Stimulated activated memory B cell treated with anti-CD40 and anti-IgM and Interleukin-4, amounts not matched to agents 10 μg/mL and 1 μg/mL and 100 μg/mL, for 72 hours (primary cell): ENCODE results near the gene FAM163B.

Experiments used
- ATAC-seq: fragments of 150-1000 bp; cut with Tn5 transposase; 2 replicates; pipeline ENCODE4 v1.10.0; 2021
- H3K27ac Mint-ChIP-seq: one replicate; pipeline ENCODE4 v1.8.0; 2022; ENCODE audit warnings: mild to moderate bottlenecking, mixed read lengths
- H3K27me3 Mint-ChIP-seq: one replicate; pipeline ENCODE4 v1.8.0; 2022; ENCODE audit warnings: mixed read lengths
- H3K36me3 Mint-ChIP-seq: one replicate; pipeline ENCODE4 v1.8.0; 2022; ENCODE audit warnings: mixed read lengths
- H3K4me1 Mint-ChIP-seq: one replicate; pipeline ENCODE4 v1.8.0; 2022; ENCODE audit warnings: mixed read lengths
- H3K4me3 Mint-ChIP-seq: one replicate; pipeline ENCODE4 v1.8.0; 2022; ENCODE audit warnings: mild to moderate bottlenecking, moderate library complexity, mixed read lengths
- H3K9me3 Mint-ChIP-seq: one replicate; pipeline ENCODE4 v1.8.0; 2022; ENCODE audit warnings: mixed read lengths

The FAM163B gene

DNA sequence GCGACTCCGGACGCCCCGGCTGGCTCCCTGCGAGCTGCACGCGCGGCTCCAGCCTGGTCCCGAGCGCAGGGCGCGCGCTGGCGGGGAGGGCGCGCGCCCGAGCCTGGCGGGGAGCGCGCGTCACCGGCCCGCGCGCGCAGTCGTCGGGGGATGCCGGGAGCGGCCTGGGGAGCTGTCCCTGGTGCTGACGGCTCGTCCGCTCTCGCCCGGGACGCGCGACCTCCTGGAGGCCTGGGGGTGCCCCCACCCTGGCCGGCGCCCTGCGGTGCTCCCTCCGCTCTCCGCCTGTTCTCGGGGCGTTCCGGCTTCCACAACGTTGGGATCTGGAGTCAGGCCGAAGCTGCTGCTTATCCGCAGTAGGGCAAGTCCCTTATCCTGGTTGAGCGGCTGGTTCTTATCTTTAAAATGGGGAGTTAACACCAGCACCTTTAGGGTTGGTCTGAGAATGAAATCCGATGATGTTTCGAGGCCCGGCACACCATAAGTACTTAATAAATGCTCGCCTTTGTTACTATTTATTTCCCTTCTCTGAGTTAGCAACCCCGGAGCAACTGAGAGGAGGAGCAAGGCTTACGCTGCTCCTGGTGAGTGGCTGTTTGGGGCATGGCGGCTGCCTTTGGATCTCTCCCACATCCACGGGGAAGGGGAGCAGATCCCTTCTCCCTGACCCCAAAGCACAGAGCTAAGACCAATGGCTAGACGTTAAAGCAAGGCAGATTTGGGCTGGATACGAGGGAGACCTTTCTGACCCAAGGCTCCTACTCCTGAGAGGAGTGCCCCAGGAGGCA, at the start of gene FAM163B:
TSS of gene FAM163B (minus strand) at position 79 of the 788 bp plus-strand sequence. CDS start 29,166 bp downstream, outside the sequence.
- Mint-ChIP-seq H3K9me3 (no peaks in the 10 kb centered on the region), H3K27me3 (peaks cover 88% of the 10 kb centered on the region), H3K4me1 (peaks cover 7% of the 10 kb centered on the region), H3K4me3 (no peak within 1 kb of the TSS), H3K36me3 (no peaks in the 10 kb centered on the region), H3K27ac (no peak within 1 kb of the TSS)
- ATAC-seq: no peak

DNA sequence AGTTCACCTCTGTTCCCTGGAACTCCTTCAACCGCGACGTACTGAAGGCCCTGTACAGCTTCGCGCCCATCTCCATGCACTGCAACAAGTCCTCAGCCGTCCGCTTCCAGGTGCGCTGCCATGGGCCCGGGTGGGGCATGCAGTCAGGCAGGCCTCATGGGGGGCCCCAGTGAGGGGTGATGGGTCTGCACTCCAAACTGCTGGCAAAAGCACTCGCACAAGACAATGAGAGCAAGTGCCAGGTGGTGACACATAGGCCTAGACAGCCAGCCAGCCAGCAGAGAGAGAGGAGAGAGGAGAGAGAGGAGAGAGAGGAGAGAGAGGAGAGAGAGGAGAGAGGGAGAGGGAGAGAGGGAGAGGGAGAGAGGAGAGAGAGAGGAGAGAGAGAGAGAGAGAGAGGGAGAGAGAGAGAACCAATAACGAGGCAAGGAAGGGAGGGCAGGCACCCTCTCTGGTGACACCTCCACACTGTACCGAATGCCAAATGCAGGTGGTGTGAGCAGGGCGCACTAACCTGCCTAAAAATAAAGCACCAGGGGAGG, 48.0 kb upstream of the FAM163B start:
- H3K4me1 Mint-ChIP-seq: peaks cover 7% of the 10 kb centered on the region
- no peak overlapping the region for H3K27ac Mint-ChIP-seq
- peak; percentile 34 for ATAC-seq
- peaks cover 94% of the 10 kb centered on the region for H3K27me3 Mint-ChIP-seq
- H3K9me3 Mint-ChIP-seq: no peaks in the 10 kb centered on the region
- no peaks in the 10 kb centered on the region for H3K36me3 Mint-ChIP-seq
- H3K4me3 Mint-ChIP-seq: no peak overlapping the region

DNA sequence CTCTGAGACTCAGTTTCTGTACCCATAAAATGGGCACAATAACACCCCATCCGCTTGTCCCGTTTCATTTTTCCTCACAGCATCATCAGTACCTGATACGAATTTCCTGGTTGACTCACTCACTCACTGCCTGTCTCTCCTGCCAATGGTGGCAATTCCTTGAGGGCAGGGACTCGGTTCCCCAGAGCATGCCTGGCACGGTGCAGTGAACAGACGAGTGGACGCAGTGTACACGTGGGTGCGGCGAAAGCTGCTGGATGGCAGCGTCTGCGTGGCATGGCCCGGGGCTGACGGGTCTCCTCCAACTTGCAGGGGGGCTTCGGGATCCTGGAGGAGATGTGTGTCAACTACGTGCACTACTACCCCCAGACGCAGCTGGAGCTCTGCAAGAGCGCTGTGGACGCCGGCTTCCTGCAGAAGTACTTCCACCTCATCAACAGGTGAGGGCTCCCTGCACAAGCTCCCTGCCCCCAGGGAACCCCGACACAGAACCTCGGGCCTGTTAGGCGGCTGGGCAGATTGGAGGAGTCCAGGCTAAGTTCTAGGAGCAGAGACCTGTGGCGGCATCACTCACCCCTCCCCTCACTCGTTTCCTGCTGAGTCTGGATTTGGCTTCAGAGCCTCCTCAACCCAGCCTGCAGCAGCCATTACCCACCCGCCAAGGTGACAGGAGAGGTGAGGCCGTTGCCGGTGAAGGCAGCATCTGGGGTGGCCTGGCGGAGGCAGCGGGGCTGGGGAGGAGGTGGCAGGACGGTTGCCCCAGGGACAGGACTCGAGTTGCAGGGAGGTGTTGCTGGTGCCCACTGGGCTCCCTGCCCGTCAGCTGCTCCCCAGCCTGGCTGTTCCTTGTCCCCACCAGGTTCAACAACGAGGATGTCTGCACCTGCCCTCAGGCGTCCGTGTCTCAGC, 47.3 kb upstream of the FAM163B start:
- no peak for ATAC-seq
- H3K36me3 Mint-ChIP-seq: no peaks in the 10 kb centered on the region
- no peak overlapping the region for H3K27ac Mint-ChIP-seq
- peaks cover 7% of the 10 kb centered on the region for H3K4me1 Mint-ChIP-seq
- H3K27me3 Mint-ChIP-seq: peaks cover 94% of the 10 kb centered on the region
- no peak overlapping the region for H3K4me3 Mint-ChIP-seq
- no peaks in the 10 kb centered on the region for H3K9me3 Mint-ChIP-seq

DNA sequence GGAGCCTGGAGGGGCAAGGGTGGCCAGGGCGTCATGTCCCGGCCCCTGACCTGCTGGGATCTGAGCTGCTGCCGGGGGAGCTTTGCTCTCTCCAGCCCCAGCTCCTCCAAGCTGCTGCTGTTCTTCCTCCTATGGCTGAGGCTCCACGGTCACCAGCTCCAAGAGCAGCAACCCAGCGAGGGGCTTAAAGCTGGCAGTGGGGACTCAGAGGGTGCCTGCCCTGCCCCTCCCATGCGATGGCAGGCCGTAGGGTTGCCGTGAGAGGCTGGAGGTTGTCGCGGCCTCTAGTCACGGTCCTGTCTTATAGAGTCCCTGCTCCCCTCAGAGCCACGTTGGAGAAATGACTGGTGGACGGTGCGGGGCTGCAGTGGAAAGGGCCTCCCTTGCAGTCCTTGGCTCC, 46.5 kb upstream of the FAM163B start:
- no peaks in the 10 kb centered on the region for H3K9me3 Mint-ChIP-seq

DNA sequence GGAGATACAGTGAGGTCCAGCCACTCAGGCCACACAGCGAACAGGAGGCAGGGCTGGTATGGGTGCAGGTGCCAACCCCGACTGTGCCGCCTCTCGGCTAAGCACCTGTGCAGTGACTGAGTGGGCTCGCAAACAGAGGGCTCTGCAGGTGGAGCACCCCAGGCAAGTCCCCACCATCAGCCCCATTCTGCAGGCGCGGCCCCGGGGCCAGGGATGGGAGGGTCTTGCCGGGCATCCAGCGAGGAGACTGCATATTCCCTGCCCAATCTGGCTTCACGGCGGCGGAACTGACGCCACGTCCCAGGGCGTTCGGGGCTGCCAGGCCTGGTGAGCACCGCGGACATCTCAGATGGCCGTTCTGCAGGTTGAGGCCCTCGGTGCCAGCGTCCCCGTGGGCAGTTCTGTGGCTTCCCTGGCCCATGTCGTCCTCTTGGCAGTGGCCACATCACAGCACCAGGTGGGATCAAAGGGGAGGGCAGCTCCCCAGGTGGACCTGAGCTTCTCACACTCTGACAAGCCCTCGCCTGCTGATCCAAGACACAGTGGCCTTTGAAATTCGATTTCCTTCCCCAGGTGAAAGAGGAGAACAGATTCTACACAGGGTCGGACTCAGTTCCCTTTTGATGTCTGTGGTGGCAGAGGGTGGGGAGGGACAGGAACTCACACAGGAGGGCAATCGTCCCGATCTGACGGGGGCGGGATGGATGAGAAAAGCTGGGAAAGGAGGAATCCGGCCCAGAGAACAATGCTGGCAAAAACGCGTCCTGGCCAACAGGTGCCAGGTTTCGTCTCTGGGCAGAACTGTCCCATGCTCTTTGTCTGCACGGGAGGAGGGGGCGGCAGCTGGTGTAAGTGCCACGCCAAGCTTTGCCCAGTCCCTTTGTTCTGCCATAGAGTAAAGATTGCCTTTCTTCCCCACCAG, 45.8 kb upstream of the FAM163B start:
- Mint-ChIP-seq H3K4me3 (no peak overlapping the region), H3K9me3 (no peaks in the 10 kb centered on the region), H3K4me1 (peaks cover 4% of the 10 kb centered on the region), H3K36me3 (no peaks in the 10 kb centered on the region), H3K27ac (no peak overlapping the region), H3K27me3 (peaks cover 93% of the 10 kb centered on the region)
- no peak for ATAC-seq

More for the DNA sequence above, 46.5 kb upstream of the FAM163B start:
- peaks cover 93% of the 10 kb centered on the region for H3K27me3 Mint-ChIP-seq
- no peak for ATAC-seq
- H3K4me3 Mint-ChIP-seq: no peak overlapping the region
- H3K4me1 Mint-ChIP-seq: peaks cover 7% of the 10 kb centered on the region
- H3K36me3 Mint-ChIP-seq: no peaks in the 10 kb centered on the region
- no peak overlapping the region for H3K27ac Mint-ChIP-seq

DNA sequence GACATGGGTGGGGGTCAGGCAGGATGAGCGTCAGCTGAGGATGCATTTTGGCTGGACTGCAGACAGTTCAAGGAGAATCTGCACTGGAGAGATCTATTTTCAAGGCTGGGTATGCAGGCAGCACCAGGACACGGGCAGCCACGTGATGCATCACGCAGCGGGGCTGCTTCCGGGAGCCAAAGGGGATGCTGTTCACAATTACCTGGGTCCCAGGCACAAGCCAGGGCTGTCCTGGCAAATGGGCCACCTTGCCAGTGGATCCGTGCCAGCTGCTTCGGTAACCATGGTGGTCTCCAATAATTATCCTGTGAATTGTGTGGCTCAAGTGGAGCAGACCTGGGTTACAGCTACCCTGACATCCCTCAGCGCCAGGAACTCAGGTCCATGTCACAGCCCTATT, 44.4 kb upstream of the FAM163B start:
- H3K4me3 Mint-ChIP-seq: no peak overlapping the region
- no peak overlapping the region for H3K27ac Mint-ChIP-seq

DNA sequence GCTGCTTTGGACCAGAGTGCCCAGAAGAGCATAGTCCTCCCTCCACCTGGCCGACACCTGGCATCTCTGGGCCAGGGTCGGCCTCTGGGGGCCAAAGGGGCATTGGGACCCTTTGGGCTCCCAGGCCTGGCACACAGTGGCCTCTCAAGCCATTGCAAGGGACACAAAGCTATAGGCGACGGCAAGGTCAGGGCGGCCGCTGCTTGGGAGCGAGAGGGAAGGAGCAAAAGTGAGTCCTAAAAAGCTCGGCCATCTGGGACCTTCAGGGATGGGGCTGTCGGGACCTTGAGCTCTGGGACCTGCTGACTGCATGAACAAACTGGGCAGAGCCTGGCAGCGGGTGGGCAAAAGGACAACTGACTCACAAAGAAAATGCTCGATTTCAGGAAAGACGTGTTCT, 40.8 kb upstream of the FAM163B start:
- Mint-ChIP-seq H3K27me3 (peaks cover 69% of the 10 kb centered on the region), H3K4me3 (no peak overlapping the region), H3K27ac (no peak overlapping the region), H3K4me1 (no peaks in the 10 kb centered on the region), H3K9me3 (no peaks in the 10 kb centered on the region), H3K36me3 (no peaks in the 10 kb centered on the region)
- no peak for ATAC-seq

More for the DNA sequence above, 44.4 kb upstream of the FAM163B start:
- no peaks in the 10 kb centered on the region for H3K36me3 Mint-ChIP-seq
- ATAC-seq: no peak
- no peaks in the 10 kb centered on the region for H3K9me3 Mint-ChIP-seq
- peaks cover 87% of the 10 kb centered on the region for H3K27me3 Mint-ChIP-seq
- no peaks in the 10 kb centered on the region for H3K4me1 Mint-ChIP-seq

DNA sequence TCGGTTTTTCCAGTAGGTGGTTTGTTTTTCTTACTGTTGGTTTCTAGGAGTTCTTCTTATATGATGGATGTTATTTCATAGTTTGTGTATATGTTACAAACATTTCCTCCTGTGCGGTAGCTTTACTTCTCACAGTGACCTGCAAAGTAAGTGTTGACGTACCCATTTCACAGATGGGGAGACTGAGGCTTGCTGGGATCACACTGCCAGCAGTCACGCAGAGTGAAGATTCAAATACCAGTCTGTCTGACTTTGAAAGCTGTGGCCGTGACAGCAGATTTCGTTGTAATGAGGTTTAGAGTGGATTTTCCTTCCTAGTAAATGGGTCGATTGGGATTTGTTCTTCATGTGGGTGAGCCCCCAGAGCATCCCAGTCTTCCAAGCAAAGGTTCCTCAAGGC, 40.0 kb upstream of the FAM163B start:
- H3K36me3 Mint-ChIP-seq: no peaks in the 10 kb centered on the region
- peaks cover 69% of the 10 kb centered on the region for H3K27me3 Mint-ChIP-seq
- H3K4me1 Mint-ChIP-seq: no peaks in the 10 kb centered on the region
- H3K9me3 Mint-ChIP-seq: no peaks in the 10 kb centered on the region
- H3K27ac Mint-ChIP-seq: no peak overlapping the region
- H3K4me3 Mint-ChIP-seq: no peak overlapping the region
- no peak for ATAC-seq

DNA sequence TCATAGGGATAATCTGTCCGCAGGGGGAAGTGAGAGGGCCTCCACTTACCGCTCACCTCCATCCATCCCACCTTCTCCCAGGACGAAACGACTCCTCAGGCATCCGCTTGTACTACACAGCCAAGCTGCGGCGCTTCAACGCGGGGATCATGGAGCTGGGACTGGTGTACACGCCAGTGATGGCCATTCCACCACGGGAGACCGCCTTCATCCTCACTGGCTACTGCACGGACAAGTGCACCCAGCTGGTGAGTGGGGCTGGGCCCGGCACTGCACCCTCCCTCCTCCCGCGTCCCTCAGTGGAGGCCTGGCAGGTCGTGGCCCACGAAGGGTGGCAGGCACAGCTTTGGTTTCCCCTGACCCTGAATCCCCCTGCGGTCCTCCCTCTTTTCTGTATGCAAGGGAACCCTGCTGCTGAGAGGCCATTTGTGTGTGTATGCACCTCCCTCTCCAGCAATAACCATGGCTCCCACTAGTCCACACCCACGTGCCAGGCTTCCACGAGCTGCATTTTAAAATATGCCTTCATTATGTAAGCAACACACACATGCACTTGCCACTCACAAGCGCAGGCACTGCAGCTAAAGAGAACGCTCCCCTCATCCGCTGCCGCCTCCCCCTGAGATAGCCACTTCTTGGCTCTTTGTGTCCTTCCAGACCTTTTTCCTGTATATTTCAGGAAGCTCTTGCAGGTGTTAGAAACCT, 38.7 kb upstream of the FAM163B start:
- peaks cover 64% of the 10 kb centered on the region for H3K27me3 Mint-ChIP-seq
- H3K27ac Mint-ChIP-seq: no peak overlapping the region
- ATAC-seq: no peak
- H3K4me3 Mint-ChIP-seq: no peak overlapping the region
- H3K4me1 Mint-ChIP-seq: no peaks in the 10 kb centered on the region
- H3K9me3 Mint-ChIP-seq: no peaks in the 10 kb centered on the region
- H3K36me3 Mint-ChIP-seq: no peaks in the 10 kb centered on the region

DNA sequence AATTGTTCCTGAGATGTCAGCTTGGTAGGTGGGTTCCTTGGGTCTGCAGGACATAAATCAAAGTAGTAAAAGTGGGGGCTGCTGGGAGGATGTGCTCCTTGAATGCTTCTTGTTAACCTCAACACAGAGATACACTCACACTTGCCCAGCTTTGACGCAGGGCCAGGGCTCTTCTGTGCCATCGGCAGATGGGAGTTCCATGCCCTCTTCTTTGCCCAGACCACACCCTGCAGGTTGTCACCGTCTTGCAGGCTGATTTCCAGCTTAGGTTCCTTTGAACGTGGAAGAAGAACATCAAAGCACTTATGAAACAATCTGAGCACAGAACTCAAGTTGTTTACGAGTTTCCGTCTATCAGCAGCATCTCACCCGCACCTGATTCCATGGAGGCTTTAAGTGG, 38.0 kb upstream of the FAM163B start:
- H3K4me1 Mint-ChIP-seq: no peaks in the 10 kb centered on the region
- H3K27me3 Mint-ChIP-seq: peaks cover 58% of the 10 kb centered on the region
- no peak for ATAC-seq
- no peak overlapping the region for H3K4me3 Mint-ChIP-seq
- H3K27ac Mint-ChIP-seq: no peak overlapping the region
- H3K36me3 Mint-ChIP-seq: no peaks in the 10 kb centered on the region
- H3K9me3 Mint-ChIP-seq: no peaks in the 10 kb centered on the region

DNA sequence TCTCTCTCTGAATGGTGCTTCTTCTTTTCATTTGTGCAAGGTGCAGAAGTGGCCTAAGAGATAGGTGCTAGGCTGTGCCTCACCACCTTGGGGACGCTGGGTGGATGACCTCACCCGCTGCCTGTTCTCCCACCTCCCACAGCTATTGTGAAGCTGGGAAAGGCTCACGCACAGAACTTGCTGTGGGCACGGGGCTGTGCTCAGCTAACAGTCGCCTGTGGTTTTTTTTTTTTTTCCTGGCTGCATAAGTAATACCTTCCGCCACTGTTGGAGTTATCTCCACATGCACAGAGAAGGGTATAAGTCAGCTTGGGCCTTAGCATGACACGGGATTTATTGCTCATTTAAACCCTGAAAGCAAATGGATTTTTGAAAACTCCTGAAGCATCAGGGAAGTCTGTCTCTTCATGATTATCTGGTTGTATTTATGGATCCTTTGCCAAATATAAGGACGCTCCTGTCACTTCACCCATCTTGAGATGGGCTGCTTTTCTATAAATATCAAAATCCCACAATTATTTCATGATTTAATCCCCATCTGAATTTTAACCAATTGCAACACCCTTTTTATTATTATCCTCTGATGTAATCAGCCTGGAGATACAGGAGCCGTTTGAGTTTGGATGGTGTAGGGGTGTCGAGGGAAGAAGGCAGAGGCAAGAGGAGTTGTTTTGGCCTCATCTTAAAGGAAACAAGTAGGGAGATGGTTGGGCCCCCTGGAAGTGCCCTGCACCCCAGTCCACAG, 36.0 kb upstream of the FAM163B start:
- Mint-ChIP-seq H3K4me1 (no peaks in the 10 kb centered on the region), H3K27me3 (peaks cover 60% of the 10 kb centered on the region), H3K9me3 (no peaks in the 10 kb centered on the region), H3K4me3 (no peak overlapping the region), H3K36me3 (no peaks in the 10 kb centered on the region), H3K27ac (no peak overlapping the region)
- ATAC-seq: no peak

DNA sequence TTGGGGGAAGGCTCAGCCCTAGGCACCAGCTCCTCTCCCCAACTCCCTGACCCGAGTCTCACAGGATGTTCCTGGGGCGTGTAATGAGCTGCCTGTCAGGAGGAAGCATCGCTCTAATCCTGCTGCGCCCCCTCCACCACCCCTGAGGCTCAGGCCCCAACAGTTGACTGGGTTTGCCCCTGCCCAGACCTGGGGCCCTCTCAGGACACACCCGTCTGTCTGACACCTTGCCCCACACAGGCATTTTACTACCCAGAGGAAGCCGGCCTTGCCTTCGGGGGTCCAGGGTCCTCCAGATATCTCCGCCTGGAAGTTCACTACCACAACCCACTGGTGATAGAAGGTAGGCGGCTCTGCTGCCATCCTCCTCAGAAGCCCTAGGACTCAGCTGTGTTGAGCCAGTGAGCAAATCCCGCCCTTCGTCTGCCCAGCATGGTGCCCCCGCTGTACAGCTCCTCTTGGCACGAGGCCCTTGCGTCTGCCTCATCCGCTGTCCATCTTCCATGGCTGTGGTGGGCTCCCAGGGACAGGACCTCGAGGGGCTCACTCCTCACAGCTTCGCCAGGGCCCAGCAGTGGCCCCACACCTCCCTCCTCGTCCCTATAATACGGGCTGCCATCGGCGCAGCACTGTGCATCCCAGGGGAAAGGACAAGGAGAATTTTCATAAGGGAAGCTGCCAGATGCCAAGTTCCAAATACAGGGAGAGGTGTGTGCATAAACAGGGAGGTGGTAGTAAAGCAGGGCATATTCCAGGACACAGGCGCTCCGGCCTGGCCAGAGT, 35.0 kb upstream of the FAM163B start:
- ATAC-seq: no peak
- H3K36me3 Mint-ChIP-seq: no peaks in the 10 kb centered on the region
- no peaks in the 10 kb centered on the region for H3K9me3 Mint-ChIP-seq
- H3K27ac Mint-ChIP-seq: no peak overlapping the region
- no peak overlapping the region for H3K4me3 Mint-ChIP-seq
- no peaks in the 10 kb centered on the region for H3K4me1 Mint-ChIP-seq
- H3K27me3 Mint-ChIP-seq: peaks cover 63% of the 10 kb centered on the region

DNA sequence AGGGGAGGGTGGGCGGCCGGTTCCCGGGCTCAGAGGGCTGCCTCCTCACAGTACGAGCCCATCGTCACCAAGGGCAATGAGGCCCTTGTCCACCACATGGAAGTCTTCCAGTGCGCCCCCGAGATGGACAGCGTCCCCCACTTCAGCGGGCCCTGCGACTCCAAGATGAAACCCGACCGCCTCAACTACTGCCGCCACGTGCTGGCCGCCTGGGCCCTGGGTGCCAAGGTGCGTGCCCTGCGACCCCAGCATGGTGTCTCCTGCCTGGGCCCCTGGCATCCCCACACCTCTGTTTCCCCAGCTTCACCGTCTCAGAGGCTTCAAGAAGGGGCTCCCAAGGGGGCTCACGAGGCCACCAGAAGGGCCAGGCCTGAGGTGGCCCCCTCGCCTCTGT, 34.2 kb upstream of the FAM163B start:
- peaks cover 63% of the 10 kb centered on the region for H3K27me3 Mint-ChIP-seq
- no peaks in the 10 kb centered on the region for H3K36me3 Mint-ChIP-seq
- H3K27ac Mint-ChIP-seq: no peak overlapping the region
- ATAC-seq: no peak
- H3K4me3 Mint-ChIP-seq: no peak overlapping the region
- no peaks in the 10 kb centered on the region for H3K4me1 Mint-ChIP-seq
- no peaks in the 10 kb centered on the region for H3K9me3 Mint-ChIP-seq
